Hindlimb muscle (tissue), 1 donor: ENCODE measurements around the gene CREB3. TPM values are rescaled to one million over a fixed set of nuclear protein-coding genes. Genes with fewer than 3 reads are reported as not detected.

ENCODE experiments used
- DNase-seq: peaks from one replicate; pipeline ENCODE4 v3.0.0-alpha.2; 2013
- polyA plus RNA-seq: library from polyadenylated mRNA; unstranded; fragments of 120-200 nt; gene quantifications from one replicate; pipeline ENCODE4 v1.2.1, GENCODE V29; 2013; ENCODE audit not compliant: insufficient read length

The CREB3 gene
- polyA plus RNA-seq, 1 donor, result 25.6 TPM

DNA sequence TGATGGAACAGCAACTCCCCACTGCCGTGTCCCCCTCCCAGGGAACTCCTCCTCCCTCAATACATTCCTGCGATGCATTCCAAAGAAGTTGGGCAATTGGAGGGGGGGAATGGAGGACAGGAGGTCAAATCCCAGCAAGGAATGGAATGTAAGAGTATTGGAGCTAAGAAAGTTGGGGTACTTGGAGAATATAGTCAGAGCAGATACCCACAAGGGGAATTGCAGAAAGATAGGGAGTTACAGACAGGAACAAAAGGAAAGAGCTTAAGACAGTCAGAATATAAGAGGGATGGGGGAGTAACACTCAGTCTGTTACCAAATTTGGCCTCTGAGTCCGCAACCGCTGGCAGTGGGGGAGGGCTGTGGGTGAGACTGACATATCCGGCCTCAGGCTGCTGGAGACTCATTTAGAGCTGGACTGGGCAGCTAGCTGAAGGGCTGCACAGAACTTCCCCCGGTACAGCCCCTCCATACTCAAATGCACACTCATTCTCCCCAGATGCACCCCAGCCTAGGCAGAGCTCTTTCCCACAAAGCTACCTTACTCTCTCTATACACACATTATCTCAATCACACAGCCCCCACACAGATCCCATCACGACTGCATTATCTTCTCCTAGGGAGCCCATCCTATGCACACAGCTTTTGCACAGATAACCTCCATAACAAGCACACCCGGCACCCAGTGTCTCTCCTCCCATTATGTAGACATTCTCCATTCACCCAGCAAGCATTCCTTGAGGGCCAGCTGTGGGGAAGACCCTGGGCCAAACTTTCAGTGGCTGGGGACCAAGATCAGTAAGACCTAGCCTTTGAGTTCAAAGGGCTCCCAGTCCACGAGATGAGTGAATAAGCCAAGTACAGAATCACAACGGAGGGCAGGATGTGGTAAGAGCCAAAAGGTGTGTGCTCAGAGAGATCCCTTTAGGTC lies 4.2 kb upstream of the CREB3 start:
- DNase-seq, result no peak

DNA sequence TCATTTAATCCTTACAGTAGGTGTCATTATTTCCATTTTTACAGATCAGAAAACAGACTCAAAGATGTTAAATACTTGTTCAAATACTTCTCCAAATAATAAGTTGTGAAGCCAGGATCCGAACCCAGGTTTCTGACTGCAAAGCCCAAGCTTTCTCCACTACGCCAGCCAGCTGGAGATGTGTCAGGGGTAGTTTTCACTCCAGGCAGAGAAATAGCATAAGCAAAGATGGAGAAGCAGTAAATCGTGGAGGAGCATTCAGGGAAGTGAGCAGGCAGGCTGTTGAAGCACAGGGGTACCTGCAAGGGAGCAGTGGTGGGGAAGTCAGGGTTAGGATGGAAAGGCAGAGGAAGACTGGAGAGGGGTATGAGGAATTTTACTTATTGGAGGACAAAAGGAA lies 3.4 kb upstream of the CREB3 start:
- DNase-seq, result no peak

DNA sequence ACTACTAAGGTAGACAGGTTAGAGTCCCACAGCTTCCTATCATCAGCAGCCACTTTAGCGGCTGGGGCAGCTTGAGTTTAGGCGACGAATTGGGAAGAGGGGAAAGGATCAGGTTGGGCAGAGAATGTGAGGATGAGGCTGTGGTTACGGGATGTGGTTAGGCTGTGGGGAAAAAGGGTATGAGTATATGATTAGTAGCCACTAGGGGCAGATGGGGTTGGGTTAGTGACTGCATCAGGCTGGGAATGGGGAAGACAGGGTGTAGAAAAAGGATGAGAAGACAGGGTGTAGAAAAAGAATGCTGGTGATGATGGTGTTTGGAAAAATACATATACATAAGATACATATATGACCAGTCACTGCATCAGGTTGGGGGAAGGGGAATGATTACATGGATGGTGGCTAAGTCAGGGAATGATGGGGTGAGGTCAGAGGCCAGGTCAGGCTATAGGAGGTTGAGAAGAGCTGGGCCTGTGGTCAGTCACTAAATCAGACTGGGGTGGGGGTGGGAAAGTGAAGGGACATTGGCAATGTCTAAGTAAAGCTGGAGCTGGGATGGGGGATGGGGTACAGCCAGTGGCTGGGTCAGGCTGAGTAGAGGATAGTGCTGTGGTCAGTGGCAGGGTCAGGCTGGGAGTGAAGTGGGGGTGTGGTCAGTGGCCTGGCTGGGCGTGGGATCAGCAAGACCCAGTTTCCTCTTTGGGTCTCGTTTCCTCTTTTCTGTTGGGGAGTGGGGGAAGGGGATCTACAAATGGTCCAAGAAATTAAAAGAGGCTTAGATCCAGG lies 2.6 kb upstream of the CREB3 start:
- DNase-seq, result no peak

DNA sequence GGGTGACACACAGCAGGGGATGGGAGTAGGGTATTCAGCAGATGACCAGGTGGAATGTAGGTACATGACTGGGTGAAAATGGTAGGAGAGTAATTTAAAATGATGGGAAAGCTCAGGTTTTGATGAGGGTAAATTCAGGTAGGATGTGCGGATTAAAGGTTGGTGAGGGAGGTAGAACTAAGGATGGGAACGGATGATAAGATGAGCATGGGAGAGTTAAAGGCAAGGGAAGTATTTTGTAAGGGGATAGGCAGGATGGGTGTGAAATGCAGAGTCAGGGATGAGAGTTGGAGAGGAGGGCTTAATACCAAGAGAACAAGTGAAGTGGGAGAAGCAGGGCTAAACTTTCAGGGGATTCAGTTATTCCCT lies 2.0 kb upstream of the CREB3 start:
- no peak for DNase-seq

GRCh38 chr9:35731415-35732184 lies 866 bp upstream of the CREB3 start:
- DNase-seq, result no peak

- no peak for DNase-seq
These were observed 505 bp downstream of the CREB3 start for GRCh38 chr9:35732800-35733541.

GRCh38 chr9:35734096-35734495 lies 1.6 kb downstream of the CREB3 start:
- no peak for DNase-seq

DNA sequence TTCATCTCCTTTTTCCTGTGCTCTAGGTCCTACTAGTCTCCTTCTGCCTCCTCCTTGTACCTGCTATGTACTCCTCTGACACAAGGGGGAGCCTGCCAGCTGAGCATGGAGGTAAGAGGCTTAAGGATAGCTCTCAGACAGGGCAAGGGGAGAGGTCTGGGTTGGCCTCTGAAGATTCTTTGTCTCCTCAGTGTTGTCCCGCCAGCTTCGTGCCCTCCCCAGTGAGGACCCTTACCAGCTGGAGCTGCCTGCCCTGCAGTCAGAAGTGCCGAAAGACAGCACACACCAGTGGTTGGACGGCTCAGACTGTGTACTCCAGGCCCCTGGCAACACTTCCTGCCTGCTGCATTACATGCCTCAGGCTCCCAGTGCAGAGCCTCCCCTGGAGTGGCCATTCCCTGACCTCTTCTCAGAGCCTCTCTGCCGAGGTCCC lies 3.8 kb downstream of the CREB3 start:
- DNase-seq, result no peak

DNA sequence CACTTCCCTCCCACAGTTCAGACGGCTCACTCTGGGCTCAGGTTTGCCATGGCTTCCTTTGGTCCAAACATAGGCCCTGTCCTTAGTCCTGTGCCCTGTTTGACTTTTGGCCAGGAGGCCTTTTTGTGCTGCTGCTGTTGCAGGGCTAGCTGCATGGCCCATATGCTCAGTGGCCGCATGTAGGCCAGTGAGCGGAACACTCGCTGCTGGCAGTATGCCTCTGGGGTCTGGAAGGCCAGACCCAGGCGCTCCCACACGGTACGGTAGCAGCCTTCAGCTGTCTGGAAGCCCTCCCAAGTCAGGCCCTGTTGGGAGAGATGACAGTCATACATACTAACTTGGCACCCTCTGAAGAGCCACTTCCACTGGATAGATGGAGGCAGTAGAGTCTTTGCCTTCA lies 4.7 kb downstream of the CREB3 start:
- no peak for DNase-seq

GRCh38 chr9:35738186-35738585 lies 5.7 kb downstream of the CREB3 start:
- DNase-seq, result no peak

DNA sequence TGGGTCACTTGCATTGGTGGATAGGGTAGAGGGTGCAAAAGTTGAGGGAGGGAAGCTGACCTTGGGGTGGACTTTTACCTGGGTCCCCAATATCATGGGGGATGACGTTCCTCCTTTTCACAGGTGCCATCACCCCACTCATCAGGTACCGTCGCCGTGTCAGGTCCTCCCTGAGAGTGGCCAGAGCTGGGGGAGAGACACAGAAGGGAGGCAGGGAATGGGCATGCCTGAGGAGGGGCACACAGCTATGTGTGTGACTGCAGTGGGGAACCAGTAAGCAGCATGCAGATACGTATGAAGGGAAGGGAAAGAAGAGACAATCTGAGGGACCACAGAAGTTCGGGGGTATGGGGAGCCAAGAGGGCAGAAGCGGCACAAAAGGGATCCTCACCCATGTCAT lies 6.5 kb downstream of the CREB3 start:
- no peak for DNase-seq

DNA sequence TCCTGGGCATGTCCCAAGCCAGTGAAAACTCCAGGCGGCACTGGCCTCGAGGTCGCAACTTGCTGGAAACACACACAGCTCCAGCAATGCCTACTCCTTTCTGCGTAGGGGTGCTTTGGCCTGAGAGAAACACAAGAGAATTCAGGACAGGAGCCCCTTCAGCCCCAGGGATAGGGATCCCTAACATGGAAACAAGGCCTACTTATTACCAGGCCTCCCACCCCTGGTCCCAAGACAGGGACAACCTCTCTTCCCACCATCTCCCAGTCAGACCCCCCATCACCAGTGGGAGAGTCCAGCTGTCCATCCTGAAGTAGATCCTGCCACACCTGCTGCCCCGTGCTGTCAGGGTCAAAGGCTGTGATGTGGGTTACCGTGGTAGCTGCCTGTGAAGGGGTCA lies 7.8 kb downstream of the CREB3 start:
- DNase-seq, result no peak

DNA sequence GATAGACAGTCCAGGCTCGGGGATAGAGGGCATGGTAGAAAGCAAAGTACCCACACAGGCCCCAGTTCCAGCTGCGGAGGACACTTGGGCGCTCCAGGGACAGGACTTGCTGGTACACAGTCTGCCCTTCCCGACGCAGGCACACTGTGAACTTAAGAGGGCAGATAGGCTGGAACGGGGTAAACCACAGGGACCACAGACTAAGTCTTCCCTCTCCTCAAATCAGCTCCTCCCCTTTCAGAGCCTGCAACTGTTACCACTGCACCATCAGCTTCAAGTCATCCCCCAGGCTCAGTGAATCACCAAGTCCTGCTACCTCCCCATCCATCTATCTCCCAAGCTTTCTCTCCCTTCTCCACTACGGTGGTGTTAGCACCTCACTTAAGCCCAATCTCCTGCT lies 9.3 kb downstream of the CREB3 start:
- DNase-seq, result no peak

- DNase-seq, result no peak
These were observed 11.0 kb downstream of the CREB3 start for GRCh38 chr9:35743452-35743851.

GRCh38 chr9:35743880-35744518 lies 11.5 kb downstream of the CREB3 start:
- DNase-seq, result no peak

- DNase-seq, result no peak
These were observed 13.1 kb downstream of the CREB3 start for GRCh38 chr9:35745569-35745968.

DNA sequence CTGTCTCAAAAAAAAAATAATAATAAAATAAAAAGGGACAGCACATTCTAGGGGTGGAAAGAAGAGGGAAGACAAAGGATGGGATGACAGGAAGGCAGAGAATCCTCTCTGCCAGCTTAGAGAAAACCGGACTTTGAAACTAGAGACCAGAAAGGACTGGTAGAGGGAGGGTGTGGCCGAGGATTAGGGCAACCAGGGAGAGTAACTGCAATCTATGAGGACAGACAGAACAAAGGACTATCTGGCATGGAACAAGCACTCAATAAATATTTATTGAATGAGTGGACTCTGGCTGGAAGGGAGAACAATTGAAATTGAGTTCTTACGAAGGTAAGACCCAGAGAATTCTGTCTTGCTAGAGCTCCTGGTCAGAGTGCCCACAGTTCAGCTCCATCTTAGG lies 14.1 kb downstream of the CREB3 start:
- no peak for DNase-seq

DNA sequence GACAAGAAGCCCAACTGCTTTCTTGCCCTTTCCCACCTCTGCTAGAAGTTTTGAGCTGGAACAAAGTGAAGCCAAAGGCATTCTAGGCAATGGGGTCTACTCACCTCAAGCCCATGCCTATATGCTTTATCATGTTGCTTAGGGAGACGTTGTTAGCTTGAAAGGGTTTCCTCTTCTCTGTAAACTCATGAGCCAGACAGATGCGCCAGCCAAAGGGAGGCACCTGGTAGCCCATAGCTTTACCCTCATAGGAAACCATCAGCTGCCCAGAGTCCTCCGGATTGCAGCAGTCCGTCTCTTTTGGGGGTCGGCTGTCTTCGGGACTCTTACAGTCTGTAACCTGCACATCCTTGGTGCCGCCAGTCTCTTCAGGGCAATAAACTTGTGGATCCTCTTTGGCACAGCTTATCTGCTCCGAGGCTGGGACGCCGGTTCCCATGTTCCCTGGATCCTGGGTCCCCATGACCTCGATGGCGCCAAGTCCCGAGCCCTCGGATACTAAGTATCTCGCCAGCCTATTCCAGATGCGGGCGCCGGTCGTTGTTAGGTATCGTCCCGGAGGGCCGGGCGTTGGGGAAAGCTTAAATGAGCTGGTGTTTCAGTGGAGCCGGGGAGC lies 15.9 kb downstream of the CREB3 start:
- DNase-seq, result no peak

DNA sequence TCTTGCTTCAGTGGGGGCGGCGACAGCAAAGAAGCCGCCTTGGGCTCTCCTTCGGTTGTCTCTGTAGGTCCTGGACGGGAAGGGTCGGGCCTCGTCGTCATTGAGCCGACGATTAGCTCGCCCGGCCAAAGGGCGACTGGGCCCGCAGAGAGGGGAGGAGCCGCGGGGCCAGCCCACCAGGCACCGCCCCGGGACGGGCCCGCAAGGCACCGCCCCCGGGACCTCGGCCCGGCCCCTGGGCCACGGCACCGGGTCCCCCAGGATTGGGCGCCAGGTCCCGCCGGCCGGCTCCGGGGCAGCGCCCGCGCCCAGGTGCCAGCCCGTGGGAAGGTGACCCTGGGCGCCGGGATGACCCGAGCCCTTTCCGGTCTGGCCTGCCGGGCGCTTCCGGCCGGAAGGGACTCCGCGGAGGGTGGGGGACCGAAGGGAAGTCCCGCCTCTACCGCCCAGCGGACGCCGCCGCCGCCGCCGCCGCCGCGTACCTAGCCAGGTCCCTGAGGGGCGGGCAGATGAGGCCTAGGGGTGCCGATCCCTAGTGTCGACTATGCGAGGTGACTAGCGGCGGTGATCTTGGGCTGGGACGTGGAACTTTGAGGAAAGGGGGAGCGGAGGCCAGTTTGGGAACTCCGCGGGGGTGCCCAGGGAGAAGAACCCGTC lies 16.5 kb downstream of the CREB3 start, which contains the start of the genes GBA2 and RGP1:
Gene GBA2, minus strand, starts transcription at position 371 of the 657 bp plus-strand sequence. CDS start 524 bp downstream, outside the sequence.
Gene RGP1, plus strand, starts transcription at position 430 of the 657 bp plus-strand sequence. CDS start 469 bp downstream, outside the sequence.
- DNase-seq, result peak; percentile 74

DNA sequence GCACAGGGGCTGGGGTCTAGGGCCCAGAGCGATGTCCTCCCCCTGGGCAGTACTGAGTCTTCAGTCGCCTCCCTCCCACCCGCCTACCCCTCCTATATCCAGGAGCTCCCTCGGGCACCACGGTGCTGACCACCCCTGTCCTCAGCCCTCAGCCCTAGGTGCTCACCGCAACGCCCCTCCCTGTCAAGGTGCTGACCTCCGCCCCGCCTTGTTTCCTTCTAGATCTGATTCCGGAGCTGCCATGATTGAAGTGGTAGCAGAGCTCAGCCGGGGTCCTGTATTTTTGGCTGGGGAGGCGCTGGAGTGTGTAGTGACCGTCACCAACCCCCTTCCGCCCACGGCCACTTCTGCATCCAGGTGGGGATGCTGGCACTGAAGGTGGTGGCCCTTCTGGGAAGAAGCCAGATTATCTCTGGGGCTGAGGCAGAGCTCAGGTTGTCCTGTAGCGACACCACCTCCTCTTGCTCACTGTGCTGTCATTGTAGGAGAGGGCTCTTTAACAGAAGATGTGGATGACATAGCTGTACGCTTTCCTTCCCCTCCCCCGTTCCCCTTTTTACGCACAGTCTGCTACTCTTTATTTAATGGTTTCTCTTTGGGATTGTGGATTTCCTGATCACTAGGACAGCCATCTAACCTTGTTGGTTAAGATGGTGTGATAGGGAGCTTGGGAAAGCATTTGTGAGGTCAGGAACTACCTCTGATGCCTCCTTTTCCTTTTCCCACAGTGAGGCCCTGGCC lies 17.2 kb downstream of the CREB3 start:
- no peak for DNase-seq
